Lung microvascular endothelial cell (primary cell): ENCODE data around the gene STMN3. TPM values are rescaled to one million over a fixed set of nuclear protein-coding genes. Genes with fewer than 3 reads are reported as not detected.
"Not testable (repeated sequence)": the region's sequence is repeated elsewhere in the genome, so short reads cannot be mapped to it uniquely, and the experiment has no call there.

Experiments
- DNase-seq, 2 donors: peaks; one replicate each; pipeline versions ENCODE4 v3.0.0 to v3.0.0-alpha.2; 2010; ENCODE audit warnings: low read depth in 2 of 2
- total RNA-seq: library from RNA; depleted of rRNA; stranded (reverse); fragments of >200 nt; gene quantifications from 2 replicates; pipeline ENCODE4 v1.2.1, GENCODE V29; 2014

STMN3 gene
- total RNA-seq, 1 donor from 2014 or later = under 0.01 TPM

DNA sequence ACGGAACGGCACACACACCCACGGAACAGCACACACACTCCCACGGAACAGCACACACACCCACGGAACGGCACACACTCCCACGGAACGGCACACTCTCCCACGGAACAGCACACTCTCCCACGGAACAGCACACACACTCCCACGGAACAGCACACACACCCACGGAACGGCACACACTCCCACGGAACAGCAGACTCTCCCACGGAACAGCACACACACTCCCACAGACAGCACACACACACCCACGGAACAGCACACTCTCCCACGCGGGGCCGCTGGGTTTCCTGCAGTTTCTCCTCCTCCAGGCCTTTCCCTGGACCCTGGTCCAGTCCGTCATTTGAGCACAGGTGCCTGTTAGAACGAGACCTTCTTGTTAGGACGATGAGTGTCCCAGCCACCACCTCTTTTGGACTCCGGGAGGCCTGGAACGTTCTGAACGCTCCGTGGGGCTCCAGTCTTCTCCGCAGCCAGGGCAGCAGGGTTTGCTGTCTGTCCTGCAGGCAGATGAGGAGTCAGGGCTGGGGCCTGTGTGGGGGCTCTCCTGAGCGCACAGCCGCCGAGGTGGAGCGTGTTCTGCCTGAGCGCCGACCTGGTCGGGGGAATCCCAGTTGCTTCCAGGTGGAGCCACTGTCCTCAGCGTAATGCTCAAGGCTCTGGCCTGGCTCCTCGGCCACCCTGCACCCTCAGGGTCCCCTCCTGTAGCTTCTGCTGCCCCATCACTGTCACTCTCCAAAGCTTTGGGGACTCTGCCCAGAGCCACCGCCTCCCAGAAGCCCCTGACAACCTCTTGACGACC lies 25.6 kb upstream of the STMN3 start:
- DNase-seq = no peak

DNA sequence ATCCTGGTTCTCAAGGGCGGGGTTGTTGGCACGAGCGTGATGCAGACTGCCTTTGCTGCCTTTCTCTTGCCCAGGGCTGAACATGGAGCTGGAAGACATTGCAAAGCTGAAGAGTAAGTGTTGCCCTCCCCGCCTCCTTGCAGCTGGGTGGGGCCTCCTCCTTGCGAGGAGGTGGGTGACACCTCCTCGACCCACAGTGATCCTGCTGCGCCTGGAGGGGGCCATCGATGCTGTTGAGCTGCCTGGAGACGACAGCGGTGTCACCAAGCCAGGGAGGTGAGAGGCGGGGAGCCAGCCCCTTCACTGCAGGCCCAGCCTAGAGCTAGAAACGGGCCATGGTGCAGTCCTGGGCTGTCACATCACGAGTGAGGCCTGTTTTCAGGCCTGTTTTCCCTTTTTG lies 24.8 kb upstream of the STMN3 start:
- no peak for DNase-seq

DNA sequence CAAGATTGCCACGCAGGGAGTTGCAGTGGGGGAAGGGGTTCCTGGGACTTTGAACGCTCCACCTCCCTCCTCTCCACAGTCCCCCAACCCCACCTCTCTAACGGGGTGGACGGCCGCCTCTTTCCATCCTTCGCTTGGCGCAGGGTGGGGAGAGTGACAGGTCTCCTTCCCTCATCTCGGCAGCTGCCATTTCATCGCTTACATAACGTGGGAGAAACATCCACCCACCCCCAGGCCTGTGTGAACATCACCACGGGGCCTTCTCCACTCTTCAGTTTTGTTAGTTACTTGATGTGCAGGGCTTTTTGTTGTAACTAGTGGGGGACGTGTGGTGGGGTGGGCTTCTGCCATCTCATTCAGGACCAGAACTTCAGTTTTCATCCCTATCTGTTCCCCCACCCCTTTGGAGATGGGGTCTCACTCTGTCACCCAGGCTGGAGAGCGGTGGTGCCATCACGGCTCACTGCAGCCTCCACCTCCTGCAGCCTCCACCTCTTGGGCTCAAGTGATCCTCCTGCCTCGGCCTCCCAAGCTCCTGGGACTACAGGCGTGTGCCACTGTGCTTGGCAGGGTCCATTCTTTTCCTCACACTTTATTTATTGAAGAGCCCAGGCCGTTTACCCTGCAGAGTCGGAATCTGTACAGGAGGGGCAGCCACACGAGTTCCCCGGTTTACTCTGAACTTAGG lies 22.6 kb upstream of the STMN3 start:
- DNase-seq = no peak

DNA sequence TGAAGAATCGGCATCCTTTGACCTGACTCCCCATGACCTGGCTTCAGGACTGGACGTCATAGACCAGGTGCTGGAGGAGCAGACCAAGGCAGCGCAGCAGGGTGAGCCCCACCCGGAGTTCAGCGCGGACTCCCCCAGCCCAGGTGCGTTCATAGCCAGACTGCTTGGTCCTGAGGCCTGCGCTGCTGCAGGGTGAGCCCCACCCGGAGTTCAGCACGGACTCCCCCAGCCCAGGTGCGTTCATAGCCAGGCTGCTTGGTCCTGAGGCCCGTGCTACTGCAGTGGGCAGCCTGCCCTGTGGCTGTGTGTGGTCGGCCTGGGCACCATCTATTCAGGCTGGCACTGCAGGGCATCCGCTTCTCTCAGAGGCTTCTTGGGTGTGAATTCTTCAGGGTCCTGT lies 20.7 kb upstream of the STMN3 start:
- no peak for DNase-seq

DNA sequence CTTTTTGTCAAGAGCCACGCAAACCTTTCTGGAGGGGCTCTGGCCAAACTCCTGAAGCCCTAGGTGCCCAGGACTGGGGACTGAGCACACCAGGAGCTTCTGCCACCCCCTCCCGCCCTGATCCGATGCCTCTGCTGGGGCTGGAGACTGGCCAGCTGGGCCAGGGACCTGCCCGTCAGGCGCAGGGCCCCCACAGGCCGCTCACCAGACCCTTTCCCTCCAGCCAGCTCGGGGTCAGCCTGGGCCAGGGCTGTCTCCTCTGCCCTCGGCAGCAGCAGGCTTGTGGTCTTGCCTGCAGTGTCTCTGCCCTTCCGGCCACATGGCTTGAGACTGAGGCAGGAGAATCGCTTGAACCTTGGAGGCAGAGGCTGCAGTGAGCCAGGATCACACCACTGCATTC lies 19.4 kb upstream of the STMN3 start:
- DNase-seq = no peak

DNA sequence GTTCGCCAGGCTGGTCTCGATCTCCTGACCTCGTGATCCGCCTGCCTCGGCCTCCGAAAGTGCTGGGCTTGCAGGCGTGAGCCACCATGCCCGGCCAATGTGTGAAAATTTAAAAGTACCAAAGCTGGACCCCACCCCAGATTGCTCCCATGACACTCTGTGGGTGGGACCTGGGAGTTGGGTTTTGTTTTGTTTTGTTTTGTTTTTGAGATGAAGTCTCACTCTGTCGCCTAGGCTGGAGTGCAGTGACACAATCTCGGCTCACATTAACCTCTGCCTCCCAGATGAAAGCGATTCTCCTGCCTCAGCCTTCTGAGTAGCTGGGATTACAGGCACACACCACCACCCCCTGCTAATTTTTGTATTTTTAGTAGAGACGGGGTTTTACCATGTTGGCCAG lies 18.5 kb upstream of the STMN3 start:
- not testable (repeated sequence) for DNase-seq

DNA sequence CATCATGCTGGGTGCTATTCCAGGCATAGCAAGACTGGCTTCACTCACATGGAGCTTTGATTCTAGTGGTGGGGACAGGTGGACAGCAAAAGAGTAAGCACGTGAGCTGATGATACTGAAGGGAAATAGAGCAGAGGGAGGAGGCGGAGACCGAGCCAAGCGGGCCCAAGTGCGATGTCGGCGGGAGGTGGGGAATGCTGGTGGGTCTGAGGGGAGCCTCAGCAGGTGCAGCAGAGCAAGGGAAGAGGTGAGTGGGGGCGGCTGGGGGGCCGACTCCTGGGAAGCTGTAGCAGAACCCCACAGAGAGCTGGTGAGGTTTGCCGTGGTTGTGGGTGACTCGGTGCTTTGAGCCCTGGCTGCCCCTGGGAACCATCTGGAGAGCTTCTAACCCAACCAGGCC lies 15.1 kb upstream of the STMN3 start:
- DNase-seq = no peak

DNA sequence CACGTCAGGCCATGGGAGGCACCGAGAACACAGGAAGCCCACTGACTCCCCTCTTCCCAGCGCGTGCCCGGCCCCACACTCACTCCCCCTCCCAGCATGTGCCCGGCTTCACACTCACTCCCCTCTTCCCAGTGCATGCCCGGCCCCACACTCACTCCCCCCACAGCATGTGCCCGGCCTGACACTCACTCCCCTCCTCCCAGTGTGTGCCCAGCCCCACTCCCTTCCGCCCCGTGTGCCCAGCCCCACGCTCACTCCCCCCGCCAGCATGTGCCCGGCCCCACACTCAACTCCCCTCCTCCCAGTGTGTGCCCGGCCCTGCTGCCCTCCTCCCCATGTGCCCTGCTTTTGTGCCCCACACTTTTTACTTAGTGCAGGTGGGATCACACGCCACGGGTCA lies 14.6 kb upstream of the STMN3 start:
- DNase-seq = no peak

DNA sequence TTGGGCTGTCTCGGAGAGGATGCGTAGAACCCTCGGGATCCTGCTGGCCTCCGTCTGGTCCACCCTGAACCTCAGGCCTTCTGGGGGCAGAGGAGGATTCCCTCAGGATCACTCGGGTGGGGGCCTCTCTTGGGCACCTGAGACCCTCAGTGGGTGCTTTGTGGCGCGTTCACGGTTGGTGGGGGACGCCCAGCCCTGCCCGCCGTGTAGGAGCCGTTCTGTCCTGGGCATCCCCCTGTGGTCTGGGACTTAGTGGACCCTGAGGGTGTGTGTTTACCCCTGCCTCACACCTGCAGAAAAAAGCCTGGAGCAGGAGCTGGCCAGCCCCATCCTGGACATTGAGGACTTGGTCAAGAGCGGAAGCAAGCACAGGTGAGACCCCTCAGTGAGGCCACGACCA lies 12.5 kb upstream of the STMN3 start:
- no peak for DNase-seq

DNA sequence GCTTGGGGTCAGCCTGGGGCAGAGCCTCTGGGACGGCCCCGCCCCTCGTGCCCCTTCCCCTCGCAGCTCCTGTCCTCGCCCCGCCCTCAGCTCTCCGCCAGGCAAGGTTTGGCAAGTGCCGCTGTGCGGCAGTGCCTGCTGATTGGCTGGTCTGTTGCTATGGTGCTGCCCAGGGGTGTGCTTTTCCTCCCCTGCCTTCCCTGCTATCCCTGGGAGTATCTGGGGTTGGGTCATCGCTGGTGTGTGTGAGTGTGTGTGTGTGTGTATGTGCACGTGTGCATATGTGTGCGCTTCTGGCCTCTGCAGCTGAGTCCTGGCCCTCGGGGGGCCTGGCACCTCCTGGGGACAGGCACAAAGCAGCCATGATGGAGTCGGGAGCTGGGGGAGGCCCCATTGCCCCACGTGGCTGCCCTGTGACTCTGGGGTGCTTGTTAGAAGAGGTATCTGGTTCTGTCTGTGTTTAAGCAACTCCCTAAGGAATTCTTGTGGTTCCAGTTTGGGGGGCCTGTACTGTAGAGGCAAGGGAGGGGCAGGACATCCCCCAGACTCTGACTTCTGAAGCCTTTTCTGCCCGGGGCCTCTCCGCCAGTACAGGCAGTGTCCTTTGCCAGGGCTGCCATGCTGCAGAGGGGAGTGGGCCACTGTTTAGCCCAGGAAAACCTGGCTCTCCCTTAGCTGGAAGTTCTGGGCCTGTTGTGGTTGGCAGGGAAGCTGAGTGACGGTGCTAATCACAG lies 11.8 kb upstream of the STMN3 start:
- peak in 1 of 2 donors; percentile 39 for DNase-seq

DNA sequence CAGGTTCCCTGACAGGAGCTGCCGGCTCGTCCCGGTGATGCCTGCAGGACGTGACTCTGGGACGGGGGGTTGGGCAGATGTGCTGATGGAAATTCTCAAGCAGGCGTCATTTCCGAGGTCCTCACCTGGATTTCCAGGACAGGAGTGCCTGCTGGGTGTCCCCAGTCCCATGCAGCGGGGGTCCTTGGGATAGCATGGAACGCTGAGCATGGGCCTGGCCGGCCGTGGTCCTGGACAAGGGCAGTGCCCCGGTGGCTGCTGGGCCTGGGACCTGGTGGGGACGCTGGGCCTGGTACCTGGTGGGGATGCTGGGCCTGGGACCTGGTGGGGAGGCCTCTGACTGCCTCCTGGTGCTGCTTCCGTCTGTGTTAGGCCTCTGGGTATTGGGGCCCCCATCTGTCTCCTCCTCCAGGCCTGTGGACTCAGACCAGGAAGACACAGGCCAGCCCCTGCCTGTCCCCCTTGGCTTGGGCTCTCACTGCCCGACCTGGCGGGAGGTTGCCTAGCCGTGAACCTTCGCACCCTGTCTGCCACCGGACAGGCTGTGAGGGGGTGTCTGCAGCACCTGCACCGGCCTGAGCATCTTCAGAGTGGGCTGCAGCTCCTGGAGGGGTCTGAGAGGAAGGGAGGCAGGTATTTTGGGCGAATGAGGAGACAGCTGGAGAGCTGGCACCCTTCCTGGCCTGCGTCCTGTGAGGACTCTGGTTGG lies 11.1 kb upstream of the STMN3 start:
- no peak for DNase-seq

DNA sequence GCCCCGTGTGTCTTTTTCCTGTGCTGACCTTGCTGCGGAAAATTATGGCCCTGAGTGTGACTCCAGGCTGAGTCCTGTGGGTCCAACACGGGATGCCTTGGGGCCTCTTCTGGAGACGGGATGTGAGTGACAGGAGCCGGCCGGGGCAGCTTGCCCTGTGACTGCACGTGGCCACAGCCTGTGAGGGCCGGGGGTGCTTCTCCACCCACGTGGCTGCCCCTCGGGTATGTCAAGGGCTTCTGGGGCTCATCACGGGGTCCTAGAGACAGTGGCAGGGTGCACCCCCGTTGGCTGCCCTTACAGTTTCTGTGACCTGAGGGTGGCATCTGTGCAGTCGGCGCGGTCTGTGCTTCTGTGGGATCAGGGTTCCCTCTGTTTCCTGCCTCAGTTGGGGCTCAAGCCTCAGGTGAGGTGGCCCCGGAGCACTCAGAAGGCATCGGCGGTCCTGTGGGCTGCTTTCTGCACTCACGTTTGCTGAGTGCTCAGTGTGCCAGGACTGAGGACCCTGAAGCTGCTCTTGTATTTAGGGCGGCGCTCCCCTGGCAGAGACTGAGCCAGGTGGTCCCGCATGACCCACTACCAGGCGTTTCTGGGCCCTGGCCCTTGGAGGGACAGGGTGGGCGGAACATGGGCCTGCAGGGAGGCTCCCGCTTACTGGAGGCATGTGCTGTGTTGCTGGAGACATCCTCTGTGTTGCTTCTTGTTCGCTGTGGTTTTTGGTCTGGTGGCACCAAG lies 10.3 kb upstream of the STMN3 start:
- DNase-seq = no peak

DNA sequence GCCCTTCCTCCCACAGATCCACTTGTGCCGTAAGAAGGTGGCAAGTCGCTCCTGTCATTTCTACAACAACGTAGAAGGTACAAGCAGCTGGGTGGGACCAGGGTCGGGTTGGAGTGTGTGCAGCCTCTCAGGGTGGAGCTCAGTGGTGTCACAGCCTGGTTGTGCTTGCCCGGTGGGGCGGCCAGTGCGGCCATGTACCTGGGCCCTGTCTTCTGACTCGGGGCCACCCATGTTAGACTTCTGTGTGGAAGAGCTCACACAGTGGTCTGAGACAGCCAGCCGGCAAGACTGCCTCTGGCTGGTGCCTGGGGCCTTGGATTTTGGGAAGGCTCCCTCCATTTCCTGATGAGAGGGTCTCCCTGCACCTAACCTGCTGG lies 9.6 kb upstream of the STMN3 start:
- no peak for DNase-seq

DNA sequence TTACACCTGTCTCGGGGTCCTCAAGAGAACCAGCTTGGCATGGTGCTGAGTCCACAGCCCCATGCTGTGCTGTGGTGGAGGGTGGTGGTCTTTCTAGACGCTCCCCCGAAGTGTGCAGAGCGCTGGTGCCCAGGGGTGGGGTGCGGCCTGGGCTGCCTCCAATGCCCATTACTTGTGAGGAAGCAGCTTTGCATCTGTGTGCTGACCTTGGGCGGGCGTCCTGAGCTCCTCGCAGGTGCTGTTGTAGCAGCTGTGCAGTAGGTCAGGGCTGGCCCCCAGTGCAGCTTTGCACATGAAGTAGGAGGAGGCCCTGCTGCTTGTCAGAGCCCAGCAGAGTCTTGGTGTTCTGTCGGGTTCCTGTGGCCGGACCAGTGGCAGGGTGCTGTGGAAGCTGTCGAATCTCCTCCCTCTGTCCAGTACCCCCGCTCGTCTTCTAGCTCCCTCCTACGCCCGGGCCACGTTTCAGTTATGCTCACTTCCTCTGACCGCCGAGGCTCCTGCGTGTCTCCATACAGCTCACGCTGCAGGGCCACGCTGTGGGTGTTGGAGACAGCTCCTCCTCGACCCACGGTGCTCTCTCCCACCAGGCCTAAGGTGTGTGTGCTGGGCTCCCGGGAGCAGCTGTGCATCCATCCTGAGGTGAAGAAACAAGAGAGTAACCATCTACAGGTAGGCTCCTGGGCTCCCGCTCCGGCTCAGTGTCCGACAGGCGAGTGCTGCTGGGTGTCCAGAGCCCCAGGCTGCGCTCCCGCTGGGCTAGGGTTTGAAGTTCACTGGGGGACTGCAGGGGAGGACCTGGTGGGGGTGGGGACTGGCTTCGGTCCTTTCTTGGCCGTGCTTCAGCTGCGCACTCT lies 9.0 kb upstream of the STMN3 start:
- DNase-seq = no peak

DNA sequence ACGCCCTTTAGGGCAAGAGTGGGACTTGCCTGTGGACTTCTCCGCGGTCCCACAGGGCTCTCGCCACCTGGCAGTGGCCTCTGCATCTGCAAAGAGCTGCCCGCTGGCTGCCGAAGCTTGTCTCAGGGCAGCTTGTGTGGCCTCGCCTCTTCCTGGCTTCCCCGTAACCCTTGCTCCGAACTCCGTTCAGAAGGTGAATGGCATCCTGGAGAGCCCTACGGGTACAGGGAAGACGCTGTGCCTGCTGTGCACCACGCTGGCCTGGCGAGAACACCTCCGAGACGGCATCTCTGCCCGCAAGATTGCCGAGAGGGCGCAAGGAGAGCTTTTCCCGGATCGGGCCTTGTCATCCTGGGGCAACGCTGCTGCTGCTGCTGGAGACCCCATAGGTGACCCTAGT lies 7.9 kb upstream of the STMN3 start:
- no peak for DNase-seq

DNA sequence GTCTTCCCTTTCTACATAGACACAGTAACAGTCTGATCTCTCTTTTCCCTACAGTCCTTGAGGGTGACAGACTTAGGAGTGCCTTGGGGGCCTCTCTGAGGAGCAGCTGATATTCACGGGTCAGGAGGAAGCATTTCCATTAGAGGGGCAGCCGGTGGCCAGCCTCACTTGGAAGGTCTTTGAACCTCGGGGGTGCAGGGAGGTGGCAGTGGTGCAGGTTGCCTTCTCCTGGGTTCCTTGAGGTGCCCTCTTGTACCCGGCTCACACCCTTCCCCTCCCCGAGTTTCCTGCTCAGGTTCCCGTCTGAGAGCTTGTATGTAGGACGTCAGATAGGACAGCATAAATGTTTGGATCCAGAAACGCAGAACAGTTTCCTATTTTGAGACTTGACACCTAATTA lies 7.4 kb upstream of the STMN3 start:
- no peak for DNase-seq

DNA sequence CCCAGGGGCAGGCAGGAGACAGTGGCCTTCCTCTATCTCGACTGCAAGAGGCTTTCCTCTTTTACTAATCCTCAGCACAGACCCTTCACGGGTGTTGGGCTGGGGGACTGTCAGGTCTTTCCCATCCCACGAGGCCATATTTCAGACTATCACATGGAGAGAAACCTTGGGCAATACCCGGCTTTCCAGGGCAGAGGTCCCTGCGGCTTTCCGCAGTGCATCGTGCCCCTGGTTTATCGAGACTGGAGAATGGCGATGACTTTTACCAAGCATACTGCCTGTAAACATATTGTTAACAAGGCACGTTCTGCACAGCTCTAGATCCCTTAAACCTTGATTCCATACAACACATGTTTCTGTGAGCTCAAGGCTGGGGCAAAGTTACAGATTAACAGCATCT lies 7.0 kb upstream of the STMN3 start:
- DNase-seq = not testable (repeated sequence)

DNA sequence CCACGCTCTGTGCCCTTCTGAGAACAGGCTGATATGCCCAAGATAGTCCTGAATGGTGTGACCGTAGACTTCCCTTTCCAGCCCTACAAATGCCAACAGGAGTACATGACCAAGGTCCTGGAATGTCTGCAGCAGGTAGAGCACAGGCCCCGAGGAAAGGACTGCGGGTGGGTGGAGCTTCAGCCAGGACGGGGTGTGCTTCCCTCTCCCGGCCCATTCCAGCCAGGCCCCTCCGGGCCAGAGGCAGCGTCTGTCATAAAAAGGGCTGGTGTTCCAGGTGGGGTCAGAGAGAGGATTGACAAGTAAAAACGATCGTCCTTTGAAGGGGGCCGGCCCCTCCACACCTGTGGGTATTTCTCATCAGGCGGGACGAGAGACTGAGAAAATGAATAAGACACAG lies 6.1 kb upstream of the STMN3 start:
- no peak for DNase-seq

DNA sequence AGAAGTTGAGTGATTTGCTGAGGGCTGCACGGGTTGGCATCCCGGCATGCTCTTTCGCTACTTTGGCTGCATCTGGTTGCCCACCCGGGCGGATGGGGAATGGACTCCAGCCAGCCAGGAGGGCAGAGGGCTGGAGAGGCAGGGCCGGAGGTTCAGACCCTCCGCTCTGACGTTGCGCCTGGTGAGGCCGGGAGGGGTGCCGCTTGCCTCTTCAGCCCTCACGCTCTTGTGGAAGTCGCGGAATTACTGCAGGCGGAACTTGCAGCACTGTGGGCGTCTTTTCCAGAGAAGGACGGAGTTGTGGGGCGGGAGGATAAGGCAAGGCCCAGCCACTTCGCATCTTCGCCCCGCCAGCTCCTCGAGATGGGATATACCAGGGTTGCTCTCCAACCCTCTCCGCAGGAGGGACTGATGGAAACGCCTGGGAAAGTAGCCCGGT lies 5.5 kb upstream of the STMN3 start:
- DNase-seq = peak in 1 of 2 donors; percentile 66
